Ishikawa (cell line): Measurements from ENCODE around the gene PROK1.
A peak's percentile ranks its signal among the peaks of the same experiment; 100 is the strongest.

Experiments
- CEBPB ChIP-seq: IDR thresholded peaks from 2 replicates; pipeline ENCODE4 v1.6.1; 2012
- CREB1 ChIP-seq: IDR thresholded peaks from 2 replicates; pipeline ENCODE4 v1.6.1; 2012; ENCODE audit warnings: low read depth
- EGR1 ChIP-seq: IDR thresholded peaks from 2 replicates; pipeline ENCODE4 v1.6.1; 2012
- EP300 ChIP-seq: IDR thresholded peaks from 2 replicates; pipeline ENCODE4 v1.6.1; 2012; ENCODE audit warnings: borderline replicate concordance
- FOXM1 ChIP-seq: IDR thresholded peaks from 2 replicates; pipeline ENCODE4 v1.6.1; 2012; ENCODE audit warnings: low read depth, borderline replicate concordance
- MAX ChIP-seq: IDR thresholded peaks from 2 replicates; pipeline ENCODE4 v1.6.1; 2012
- NFIC ChIP-seq: IDR thresholded peaks from 2 replicates; pipeline ENCODE4 v1.6.1; 2012
- RAD21 ChIP-seq: IDR thresholded peaks from 2 replicates; pipeline ENCODE4 v1.6.1; 2012; ENCODE audit warnings: low read depth
- TAF1 ChIP-seq: IDR thresholded peaks from 2 replicates; pipeline ENCODE4 v1.6.1; 2012; ENCODE audit warnings: low read depth, mild to moderate bottlenecking
- TCF12 ChIP-seq: IDR thresholded peaks from 2 replicates; pipeline ENCODE4 v1.6.1; 2012; ENCODE audit warnings: low read depth
- TEAD4 ChIP-seq: IDR thresholded peaks from 2 replicates; pipeline ENCODE4 v1.6.1; 2012
- YY1 ChIP-seq: IDR thresholded peaks from 2 replicates; pipeline ENCODE4 v1.6.1; 2012; ENCODE audit warnings: low read depth
- ZBTB7A ChIP-seq: IDR thresholded peaks from 2 replicates; pipeline ENCODE4 v1.6.1; 2012; ENCODE audit warnings: low read depth
- TF ChIP-seq, protein P1 (sequence below): IDR thresholded peaks from 2 replicates; pipeline ENCODE4 v1.6.1; 2012
- TF ChIP-seq, protein P2 (sequence below): IDR thresholded peaks from 2 replicates; pipeline ENCODE4 v1.6.1; 2012; ENCODE audit warnings: low read depth, mild to moderate bottlenecking

Gene PROK1

GRCh38 chr1:110494522-110495406, 43.8 kb downstream of the PROK1 start:
- TF ChIP-seq YY1 (no peak), TEAD4 (no peak)

DNA sequence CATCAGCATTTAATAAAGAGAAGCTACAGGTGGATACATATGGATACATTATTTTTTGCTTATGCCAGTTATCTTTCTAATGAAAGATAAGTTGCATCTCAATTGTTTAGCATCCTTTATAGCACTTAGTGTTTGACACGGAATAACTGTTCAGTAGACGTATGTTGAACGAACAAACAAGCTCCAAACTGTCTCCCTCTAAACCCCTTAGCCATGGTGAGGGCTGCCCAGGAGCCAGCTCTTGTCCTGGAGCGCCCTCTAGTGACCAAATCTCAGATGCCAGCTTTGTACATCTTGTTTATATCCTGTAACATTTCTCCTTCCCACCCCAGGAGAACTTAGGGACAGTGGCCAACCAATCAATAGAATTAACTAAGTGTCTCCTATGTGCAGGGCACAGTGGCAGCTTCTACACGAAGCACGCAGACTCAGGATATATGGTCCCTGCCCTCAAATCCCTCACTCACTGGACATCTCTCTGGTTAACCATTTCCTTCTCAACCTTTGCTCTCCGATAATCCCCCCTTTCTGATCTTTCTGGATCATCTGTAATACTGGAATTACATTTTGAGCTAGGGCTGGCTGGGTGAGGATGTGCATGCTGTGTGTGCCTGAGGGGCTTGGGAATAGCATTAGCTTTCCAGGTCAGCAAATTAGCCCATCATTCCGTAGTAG, 45.1 kb downstream of the PROK1 start:
- TF ChIP-seq RAD21 (peak; percentile 96), CEBPB (no peak)

DNA sequence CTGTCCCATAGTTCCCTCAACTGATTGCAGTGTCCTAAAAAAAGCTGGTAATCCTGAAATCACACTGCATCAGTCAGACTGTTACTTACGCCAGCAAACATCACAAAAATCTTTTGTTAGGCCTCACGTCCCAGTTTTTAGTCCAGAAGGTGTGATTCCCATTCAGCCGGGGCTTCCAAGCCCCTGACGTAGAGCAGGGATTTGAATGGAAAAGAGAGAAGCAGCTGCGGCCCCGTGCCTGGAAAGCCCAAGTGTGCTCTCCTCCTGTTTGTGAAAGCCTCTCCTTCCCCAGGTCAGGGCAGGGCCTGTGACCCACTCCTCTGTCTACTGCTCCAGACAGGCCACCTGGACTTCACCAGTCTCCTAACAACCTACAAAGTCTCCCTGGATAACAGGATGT, 47.3 kb downstream of the PROK1 start:
- TF ChIP-seq EGR1 (no peak), CEBPB (no peak), NFIC (no peak)
- TF ChIP-seq, protein P1, sequence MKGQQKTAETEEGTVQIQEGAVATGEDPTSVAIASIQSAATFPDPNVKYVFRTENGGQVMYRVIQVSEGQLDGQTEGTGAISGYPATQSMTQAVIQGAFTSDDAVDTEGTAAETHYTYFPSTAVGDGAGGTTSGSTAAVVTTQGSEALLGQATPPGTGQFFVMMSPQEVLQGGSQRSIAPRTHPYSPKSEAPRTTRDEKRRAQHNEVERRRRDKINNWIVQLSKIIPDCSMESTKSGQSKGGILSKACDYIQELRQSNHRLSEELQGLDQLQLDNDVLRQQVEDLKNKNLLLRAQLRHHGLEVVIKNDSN = no peak

GRCh38 chr1:110501488-110502132, 50.7 kb downstream of the PROK1 start:
- TF ChIP-seq NFIC = no peak
- TF ChIP-seq MAX = no peak
- TF ChIP-seq CEBPB = no peak
- no peak for TF ChIP-seq CREB1
- TF ChIP-seq, protein P2, sequence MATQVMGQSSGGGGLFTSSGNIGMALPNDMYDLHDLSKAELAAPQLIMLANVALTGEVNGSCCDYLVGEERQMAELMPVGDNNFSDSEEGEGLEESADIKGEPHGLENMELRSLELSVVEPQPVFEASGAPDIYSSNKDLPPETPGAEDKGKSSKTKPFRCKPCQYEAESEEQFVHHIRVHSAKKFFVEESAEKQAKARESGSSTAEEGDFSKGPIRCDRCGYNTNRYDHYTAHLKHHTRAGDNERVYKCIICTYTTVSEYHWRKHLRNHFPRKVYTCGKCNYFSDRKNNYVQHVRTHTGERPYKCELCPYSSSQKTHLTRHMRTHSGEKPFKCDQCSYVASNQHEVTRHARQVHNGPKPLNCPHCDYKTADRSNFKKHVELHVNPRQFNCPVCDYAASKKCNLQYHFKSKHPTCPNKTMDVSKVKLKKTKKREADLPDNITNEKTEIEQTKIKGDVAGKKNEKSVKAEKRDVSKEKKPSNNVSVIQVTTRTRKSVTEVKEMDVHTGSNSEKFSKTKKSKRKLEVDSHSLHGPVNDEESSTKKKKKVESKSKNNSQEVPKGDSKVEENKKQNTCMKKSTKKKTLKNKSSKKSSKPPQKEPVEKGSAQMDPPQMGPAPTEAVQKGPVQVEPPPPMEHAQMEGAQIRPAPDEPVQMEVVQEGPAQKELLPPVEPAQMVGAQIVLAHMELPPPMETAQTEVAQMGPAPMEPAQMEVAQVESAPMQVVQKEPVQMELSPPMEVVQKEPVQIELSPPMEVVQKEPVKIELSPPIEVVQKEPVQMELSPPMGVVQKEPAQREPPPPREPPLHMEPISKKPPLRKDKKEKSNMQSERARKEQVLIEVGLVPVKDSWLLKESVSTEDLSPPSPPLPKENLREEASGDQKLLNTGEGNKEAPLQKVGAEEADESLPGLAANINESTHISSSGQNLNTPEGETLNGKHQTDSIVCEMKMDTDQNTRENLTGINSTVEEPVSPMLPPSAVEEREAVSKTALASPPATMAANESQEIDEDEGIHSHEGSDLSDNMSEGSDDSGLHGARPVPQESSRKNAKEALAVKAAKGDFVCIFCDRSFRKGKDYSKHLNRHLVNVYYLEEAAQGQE = no peak
- TF ChIP-seq EGR1 = no peak
- no peak for TF ChIP-seq RAD21
- TF ChIP-seq TCF12 = no peak
- no peak for TF ChIP-seq EP300
- TF ChIP-seq FOXM1 = no peak
- no peak for TF ChIP-seq ZBTB7A
- TF ChIP-seq, protein P1 = no peak
- TF ChIP-seq YY1 = no peak
- no peak for TF ChIP-seq TEAD4
- TF ChIP-seq TAF1 = no peak

- no peak for TF ChIP-seq ZBTB7A
- no peak for TF ChIP-seq NFIC
- no peak for TF ChIP-seq CEBPB
- no peak for TF ChIP-seq FOXM1
- TF ChIP-seq EGR1 = no peak
- TF ChIP-seq, protein P2 = no peak
- TF ChIP-seq, protein P1 = no peak
- TF ChIP-seq EP300 = no peak
- no peak for TF ChIP-seq TEAD4
- no peak for TF ChIP-seq MAX
Observed at GRCh38 chr1:110502402-110503151, 51.6 kb downstream of the PROK1 start.
